Chondrocyte (in vitro differentiated cells): ENCODE data around the gene MAP2. TPM values are rescaled to one million over a fixed set of nuclear protein-coding genes. Genes with fewer than 3 reads are reported as not detected.

ENCODE experiments used
- DNase-seq: peaks from one replicate; pipeline ENCODE4 v3.0.0; 2021; ENCODE audit warnings: mixed read lengths, low spot score
- H3K27ac Mint-ChIP-seq: one replicate; pipeline ENCODE4 v1.8.0; 2021; ENCODE audit warnings: mild to moderate bottlenecking, moderate library complexity, mixed read lengths; ENCODE audit not compliant: unreplicated experiment
- H3K27me3 Mint-ChIP-seq: 2 replicates; pipeline ENCODE4 v1.8.0; 2021; ENCODE audit warnings: low read depth, mixed read lengths
- H3K36me3 Mint-ChIP-seq: 2 replicates; pipeline ENCODE4 v1.8.0; 2021; ENCODE audit warnings: low read depth, mixed read lengths
- H3K4me1 Mint-ChIP-seq: 2 replicates; pipeline ENCODE4 v1.8.0; 2021; ENCODE audit warnings: low read depth, mild to moderate bottlenecking, mixed read lengths
- H3K4me3 Mint-ChIP-seq: one replicate; pipeline ENCODE4 v1.8.0; 2021; ENCODE audit warnings: mild to moderate bottlenecking, moderate library complexity, mixed read lengths; ENCODE audit not compliant: unreplicated experiment
- H3K9me3 Mint-ChIP-seq: 2 replicates; pipeline ENCODE4 v1.8.0; 2021; ENCODE audit warnings: low read depth, mixed read lengths
- total RNA-seq: library from RNA; stranded (reverse); gene quantifications from 3 replicates; pipeline ENCODE4 v1.2.1, GENCODE V29; 2021
- TF ChIP-seq, protein P1 (sequence below): fragments of 200-600 bp; sonication (generic); IDR thresholded peaks from 2 replicates; pipeline ENCODE4 v1.5.0; 2021; ENCODE audit warnings: antibody characterized with exemption, mild to moderate bottlenecking, moderate library complexity

MAP2 gene
- total RNA-seq, 1 donor from 2014 or later, result 13.9 TPM

DNA sequence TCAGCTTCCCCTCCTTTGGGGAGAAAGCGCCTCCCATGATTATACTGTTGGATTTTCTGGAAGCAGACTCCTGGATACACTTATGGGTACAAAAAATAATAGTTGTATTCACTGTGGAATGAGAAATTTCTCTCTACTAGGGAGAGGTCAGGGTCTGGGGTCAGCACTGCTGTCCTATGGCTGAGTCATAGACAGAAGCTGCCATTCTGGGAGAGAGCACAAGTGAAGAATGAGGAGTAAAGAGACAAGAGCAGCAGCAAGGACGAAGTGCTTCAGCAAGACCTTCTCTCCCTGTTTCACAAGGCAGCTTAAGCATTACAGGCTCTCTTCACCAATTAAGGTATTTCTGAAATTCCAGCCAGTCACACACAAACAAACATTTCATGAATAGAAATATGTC is 337.7 kb downstream of the MAP2 start:
- Mint-ChIP-seq H3K4me3 (no peak overlapping the region), H3K36me3 (no peaks in the 10 kb centered on the region), H3K9me3 (peaks cover 11% of the 10 kb centered on the region), H3K27me3 (peaks cover 10% of the 10 kb centered on the region), H3K27ac (no peak overlapping the region), H3K4me1 (no peaks in the 10 kb centered on the region)
- TF ChIP-seq, protein P1, sequence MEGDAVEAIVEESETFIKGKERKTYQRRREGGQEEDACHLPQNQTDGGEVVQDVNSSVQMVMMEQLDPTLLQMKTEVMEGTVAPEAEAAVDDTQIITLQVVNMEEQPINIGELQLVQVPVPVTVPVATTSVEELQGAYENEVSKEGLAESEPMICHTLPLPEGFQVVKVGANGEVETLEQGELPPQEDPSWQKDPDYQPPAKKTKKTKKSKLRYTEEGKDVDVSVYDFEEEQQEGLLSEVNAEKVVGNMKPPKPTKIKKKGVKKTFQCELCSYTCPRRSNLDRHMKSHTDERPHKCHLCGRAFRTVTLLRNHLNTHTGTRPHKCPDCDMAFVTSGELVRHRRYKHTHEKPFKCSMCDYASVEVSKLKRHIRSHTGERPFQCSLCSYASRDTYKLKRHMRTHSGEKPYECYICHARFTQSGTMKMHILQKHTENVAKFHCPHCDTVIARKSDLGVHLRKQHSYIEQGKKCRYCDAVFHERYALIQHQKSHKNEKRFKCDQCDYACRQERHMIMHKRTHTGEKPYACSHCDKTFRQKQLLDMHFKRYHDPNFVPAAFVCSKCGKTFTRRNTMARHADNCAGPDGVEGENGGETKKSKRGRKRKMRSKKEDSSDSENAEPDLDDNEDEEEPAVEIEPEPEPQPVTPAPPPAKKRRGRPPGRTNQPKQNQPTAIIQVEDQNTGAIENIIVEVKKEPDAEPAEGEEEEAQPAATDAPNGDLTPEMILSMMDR, result no peak
- DNase-seq, result no peak

DNA sequence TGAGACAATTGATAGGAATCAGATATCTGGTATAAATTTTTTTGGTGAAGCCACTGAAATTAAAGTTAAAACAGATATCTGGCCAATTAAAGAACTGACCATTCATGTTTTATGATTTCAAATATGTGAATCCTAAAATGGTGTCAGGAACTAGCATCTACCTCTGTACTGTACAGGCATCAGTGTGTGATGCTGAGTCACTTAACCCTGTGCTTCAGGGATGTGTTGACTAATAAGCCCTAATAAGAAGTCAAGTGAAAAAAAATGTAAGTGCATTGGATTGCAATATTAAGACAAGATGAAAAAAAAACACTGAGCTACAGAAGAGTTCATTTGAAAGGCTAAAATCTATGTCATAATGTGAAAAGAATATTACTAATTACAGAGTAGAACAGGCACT is 338.7 kb downstream of the MAP2 start:
- no peak for DNase-seq
- Mint-ChIP-seq H3K4me3 (no peak overlapping the region), H3K4me1 (no peaks in the 10 kb centered on the region), H3K36me3 (no peaks in the 10 kb centered on the region), H3K27ac (no peak overlapping the region), H3K9me3 (peaks cover 10% of the 10 kb centered on the region), H3K27me3 (peaks cover 6% of the 10 kb centered on the region)
- TF ChIP-seq, protein P1, result no peak

DNA sequence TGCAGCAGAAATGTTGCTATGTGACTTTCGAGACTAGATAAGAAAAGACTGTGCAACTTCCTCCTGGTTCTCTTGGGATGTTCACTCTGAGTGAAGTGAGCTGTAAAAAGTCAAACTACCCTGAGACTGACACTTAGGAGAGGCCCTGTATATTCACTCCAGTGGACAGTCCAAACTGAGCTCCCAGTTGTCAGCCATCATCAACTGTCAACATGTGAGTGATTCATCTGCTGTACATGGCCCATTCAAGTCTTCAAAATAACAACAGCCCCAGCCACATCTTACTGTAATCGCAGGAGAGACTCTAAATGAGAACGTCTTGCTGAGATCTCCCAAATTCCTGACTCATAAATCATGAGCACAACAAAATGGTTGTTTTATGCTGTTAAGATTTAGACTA is 339.3 kb downstream of the MAP2 start:
- Mint-ChIP-seq H3K36me3 (no peaks in the 10 kb centered on the region), H3K4me1 (no peaks in the 10 kb centered on the region), H3K4me3 (no peak overlapping the region), H3K9me3 (peaks cover 6% of the 10 kb centered on the region), H3K27me3 (peaks cover 4% of the 10 kb centered on the region), H3K27ac (no peak overlapping the region)
- no peak for DNase-seq
- TF ChIP-seq, protein P1, result no peak

DNA sequence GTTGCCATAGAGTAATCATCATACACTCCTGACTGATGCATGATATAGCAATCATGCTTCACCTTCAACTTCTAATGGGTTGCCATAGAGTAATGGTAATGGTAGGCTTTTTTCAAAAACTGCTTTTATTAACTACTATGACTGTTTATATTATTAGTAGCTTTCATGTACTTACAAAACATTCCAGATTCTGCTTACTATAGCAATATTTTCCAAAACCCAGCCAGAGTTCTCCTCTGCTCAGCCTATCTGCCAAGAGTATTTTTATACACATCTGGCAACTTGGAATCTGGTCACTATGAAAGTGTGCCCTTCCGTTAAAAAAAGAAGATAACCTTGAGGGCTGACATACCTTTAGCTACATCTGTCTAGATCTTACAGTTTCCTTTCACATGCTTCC is 342.8 kb downstream of the MAP2 start:
- Mint-ChIP-seq H3K9me3 (no peaks in the 10 kb centered on the region), H3K27ac (no peak overlapping the region), H3K36me3 (no peaks in the 10 kb centered on the region), H3K27me3 (peaks cover 11% of the 10 kb centered on the region), H3K4me3 (no peak overlapping the region), H3K4me1 (peaks cover 4% of the 10 kb centered on the region)
- TF ChIP-seq, protein P1, result no peak
- DNase-seq, result no peak

DNA sequence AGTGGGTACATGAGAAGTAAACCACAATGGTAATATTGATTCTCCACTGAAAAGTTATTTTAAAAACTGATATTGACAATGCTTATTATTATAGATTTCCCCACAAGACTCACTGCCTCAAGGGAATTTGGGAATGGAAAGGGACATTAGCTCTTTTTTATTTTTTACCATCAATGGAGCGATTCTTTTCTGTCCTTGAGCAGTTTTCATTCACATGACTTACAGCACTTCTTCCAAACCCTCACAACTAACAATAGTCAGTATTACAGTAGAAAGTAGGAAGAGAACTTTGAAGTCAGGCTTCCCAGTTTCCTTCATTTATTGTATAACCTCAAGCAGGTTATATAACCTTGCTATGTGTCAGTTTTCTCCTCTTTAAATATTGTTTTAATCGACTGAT is 343.5 kb downstream of the MAP2 start:
- no peaks in the 10 kb centered on the region for H3K9me3 Mint-ChIP-seq
- no peak overlapping the region for H3K27ac Mint-ChIP-seq
- DNase-seq, result no peak
- H3K36me3 Mint-ChIP-seq, result no peaks in the 10 kb centered on the region
- peaks cover 12% of the 10 kb centered on the region for H3K27me3 Mint-ChIP-seq
- H3K4me1 Mint-ChIP-seq, result peaks cover 4% of the 10 kb centered on the region
- H3K4me3 Mint-ChIP-seq, result no peak overlapping the region
- TF ChIP-seq, protein P1, result no peak
